Gastrocnemius medialis (tissue), 4 donors: ENCODE results near the gene PEX26. TPM values are rescaled to one million over a fixed set of nuclear protein-coding genes. Genes with fewer than 3 reads are reported as not detected.
A peak's percentile ranks its signal among the peaks of the same experiment; 100 is the strongest.
"Not testable (repeated sequence)": the region's sequence is repeated elsewhere in the genome, so short reads cannot be mapped to it uniquely, and the experiment has no call there.

Experiments
- ATAC-seq, 2 donors: fragments of 150-250 bp; one replicate each; pipeline ENCODE4 v1.9.1; 2016
- DNase-seq, 2 donors: peaks; one replicate each; pipeline ENCODE4 v3.0.0-alpha.2; 2019
- H3K27ac ChIP-seq, 4 donors: fragments of 200-600 bp; sonication (generic); 1 replicate in 1 of 4; 2 replicates in 3 of 4; pipeline ENCODE4 v1.5.1; 2016 to 2018; ENCODE audit warnings: mild to moderate bottlenecking in 2 of 4, moderate library complexity in 1 of 4
- H3K27me3 ChIP-seq, 3 donors: fragments of 200-600 bp; sonication (generic) in 2 of 3; 1 replicate in 1 of 3; 2 replicates in 2 of 3; pipeline versions ENCODE4 v1.5.1 to v1.6.0; 2016 to 2019; ENCODE audit warnings: mild to moderate bottlenecking in 1 of 3, moderate library complexity in 1 of 3
- H3K36me3 ChIP-seq, 2 donors: fragments of 200-600 bp; sonication (generic) in 1 of 2; one replicate each; pipeline ENCODE4 v1.5.1; 2017 to 2018
- H3K4me1 ChIP-seq, 2 donors: fragments of 200-600 bp; sonication (generic) in 1 of 2; one replicate each; pipeline ENCODE4 v1.5.1; 2016 to 2017; ENCODE audit warnings: mild to moderate bottlenecking in 2 of 2
- H3K4me3 ChIP-seq, 4 donors: fragments of 200-600 bp; sonication (generic) in 3 of 4; 1 replicate in 1 of 4; 2 replicates in 3 of 4; pipeline ENCODE4 v1.5.1; 2016 to 2019; ENCODE audit warnings: mild to moderate bottlenecking in 2 of 4
- H3K9me3 ChIP-seq, 3 donors: fragments of 200-600 bp; sonication (generic) in 2 of 3; 1 replicate in 1 of 3; 2 replicates in 2 of 3; pipeline ENCODE4 v1.5.1; 2016 to 2019
- CTCF ChIP-seq, 5 experiments: fragments of 450-650 bp in 3 of 5; fragments of 200-600 bp in 2 of 5; sonication (generic) in 2 of 5; IDR thresholded peaks in 4 of 5; conservative IDR thresholded peaks in 1 of 5; 1 replicate in 4 of 5; 2 replicates in 1 of 5; pipeline ENCODE4 v1.5.1; 2016 to 2019; ENCODE audit warnings: antibody characterized with exemption in 5 of 5, mild to moderate bottlenecking in 3 of 5, moderate library complexity in 3 of 5
- POLR2A ChIP-seq, 2 donors: fragments of 450-650 bp; IDR thresholded peaks; one replicate each; pipeline ENCODE4 v1.6.1; 2017; ENCODE audit warnings: antibody characterized with exemption in 2 of 2, mild to moderate bottlenecking in 2 of 2, moderate library complexity in 2 of 2
- in situ Hi-C, 4 donors: fragments of 200-750 bp; cut with MboI; loops; one replicate each; pipeline versions ENCODE4 v1.15.0 to v1.8.0; 2017; ENCODE audit warnings: low sequenced_read_pairs in 4 of 4
- intact Hi-C: fragments of 100-400 bp; cut with DNase I; formaldehyde crosslinking; loops from one replicate; pipeline ENCODE4 v1.15.1; 2023; ENCODE audit warnings: low total_unique reads
- total RNA-seq, 4 donors: library from RNA; depleted of rRNA; stranded (reverse); fragments of >200 nt; gene quantifications; one replicate each; pipeline versions ENCODE4 v1.1.0 to v1.2.3, GENCODE V29; 2016

Gene PEX26
- total RNA-seq, 4 donors from 2014 or later: 16.4 to 24.7 (median 16.8) TPM

DNA sequence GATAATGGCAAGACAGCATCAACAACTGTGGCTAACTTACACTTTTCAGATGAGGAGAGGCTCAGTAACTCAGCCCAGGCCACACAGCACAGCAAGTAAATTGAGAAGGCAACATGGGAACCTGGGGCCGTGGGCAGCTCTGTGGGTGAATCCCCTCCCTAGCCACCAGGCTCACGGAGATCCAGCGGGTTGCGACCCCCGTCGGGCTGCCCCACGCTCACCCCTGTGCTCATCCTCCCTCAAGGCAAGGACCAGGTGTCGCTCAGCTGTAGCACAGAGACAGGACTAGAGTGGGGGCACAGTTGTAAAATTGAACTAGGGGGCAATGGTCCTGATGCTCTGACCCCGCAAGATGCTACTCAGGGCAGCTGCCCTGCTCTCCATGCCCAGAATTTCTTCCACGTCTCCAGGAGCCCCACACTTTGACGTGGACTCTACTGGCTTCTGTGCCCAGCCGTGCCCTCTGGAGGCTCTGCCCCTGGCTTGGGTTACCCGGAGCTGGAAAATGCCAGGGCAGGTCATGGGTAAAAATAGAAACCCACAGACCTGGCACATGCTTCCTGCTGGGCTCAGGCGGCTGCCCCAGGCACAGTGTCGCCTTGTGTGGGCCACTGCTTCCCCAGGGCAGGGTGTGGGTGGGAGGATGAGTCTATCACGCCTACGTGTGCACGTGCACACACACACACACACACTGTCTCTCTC lies 41.8 kb downstream of the PEX26 start:
- intact Hi-C loops (loop anchor here (10.0 kb wide), 2 partner anchors 745 to 1165 kb away; no protein-coding TSS in a partner anchor), in situ Hi-C loops (no loop called here)
- Histone ChIP-seq H3K27me3 (no peaks in the 10 kb centered on the region), H3K27ac (peak overlapping the region; percentile 87 to 97 (median 94)), H3K36me3 (peaks cover 0 to 3% of the 10 kb centered on the region in 2 donors), H3K4me1 (peaks cover 67% of the 10 kb centered on the region in 2 donors), H3K4me3 (no peak overlapping the region), H3K9me3 (no peaks in the 10 kb centered on the region)
- DNase-seq (peak; percentile 86 to 95), ATAC-seq (peak; percentile 76 to 81)
- TF ChIP-seq CTCF (IDR thresholded peaks at IDR 0.05 in 4 of 5, conservative IDR thresholded peaks at IDR 0.05 in 1 of 5) (peak in 1 of 5 experiments; percentile 17), POLR2A (IDR thresholded peaks at IDR 0.05) (peak; percentile 77 to 80)

DNA sequence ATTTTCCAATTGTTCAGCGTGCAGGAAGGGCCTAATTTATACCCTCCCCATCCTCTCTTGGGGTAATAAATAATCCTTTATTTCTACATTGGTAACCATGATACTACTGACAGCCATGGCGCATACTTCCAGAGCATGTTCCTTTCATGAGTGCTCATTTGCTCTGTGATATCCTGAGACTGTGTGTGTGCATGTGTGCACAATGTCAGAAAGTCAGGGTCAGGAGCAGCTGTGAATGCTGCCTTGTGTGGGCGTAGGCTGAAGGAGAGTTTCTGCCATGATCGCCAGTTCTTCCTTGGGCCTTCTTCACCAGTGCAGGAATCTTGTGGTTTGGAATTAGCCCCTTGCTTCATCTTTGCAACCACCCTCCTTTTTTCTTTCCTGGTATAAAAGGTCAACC lies 43.1 kb downstream of the PEX26 start:
- H3K4me1 ChIP-seq: peaks cover 54 to 55% of the 10 kb centered on the region in 2 donors
- peaks cover 0 to 3% of the 10 kb centered on the region in 2 donors for H3K36me3 ChIP-seq
- TF ChIP-seq CTCF (IDR thresholded peaks at IDR 0.05 in 4 of 5, conservative IDR thresholded peaks at IDR 0.05 in 1 of 5): no peak
- no peak for TF ChIP-seq POLR2A (IDR thresholded peaks at IDR 0.05)
- H3K27ac ChIP-seq: peak overlapping the region; percentile 87 to 97 (median 94)
- intact Hi-C loops: no loop called here
- ATAC-seq: no peak
- H3K27me3 ChIP-seq: no peaks in the 10 kb centered on the region
- no peak overlapping the region for H3K4me3 ChIP-seq
- H3K9me3 ChIP-seq: no peaks in the 10 kb centered on the region
- in situ Hi-C loops: no loop called here
- DNase-seq: no peak

DNA sequence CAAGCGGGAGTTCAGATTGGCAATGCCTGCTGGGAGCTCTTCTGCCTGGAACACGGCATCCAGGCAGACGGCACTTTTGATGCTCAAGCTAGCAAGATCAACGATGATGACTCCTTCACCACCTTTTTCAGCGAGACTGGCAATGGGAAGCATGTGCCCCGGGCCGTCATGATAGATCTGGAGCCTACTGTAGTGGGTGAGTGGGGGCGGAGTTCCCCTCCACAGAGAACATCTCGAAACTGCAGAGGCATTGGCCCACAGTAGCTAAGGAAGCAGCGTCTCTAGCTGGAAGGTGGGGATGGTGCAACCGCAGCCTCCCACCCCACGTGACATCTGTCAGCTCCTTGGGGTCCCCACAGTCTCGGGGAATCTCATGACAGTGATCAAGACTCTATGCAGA lies 43.7 kb downstream of the PEX26 start:
- ATAC-seq: no peak
- in situ Hi-C loops: no loop called here
- Histone ChIP-seq H3K27me3 (no peaks in the 10 kb centered on the region), H3K27ac (peak overlapping the region; percentile 87 to 97 (median 94)), H3K36me3 (peaks cover 0 to 8% of the 10 kb centered on the region in 2 donors), H3K4me1 (peaks cover 47 to 50% of the 10 kb centered on the region in 2 donors), H3K4me3 (no peak overlapping the region), H3K9me3 (no peaks in the 10 kb centered on the region)
- DNase-seq: peak in 1 of 2 donors; percentile 9
- intact Hi-C loops: no loop called here
- TF ChIP-seq CTCF (IDR thresholded peaks at IDR 0.05 in 4 of 5, conservative IDR thresholded peaks at IDR 0.05 in 1 of 5): no peak
- no peak for TF ChIP-seq POLR2A (IDR thresholded peaks at IDR 0.05)

DNA sequence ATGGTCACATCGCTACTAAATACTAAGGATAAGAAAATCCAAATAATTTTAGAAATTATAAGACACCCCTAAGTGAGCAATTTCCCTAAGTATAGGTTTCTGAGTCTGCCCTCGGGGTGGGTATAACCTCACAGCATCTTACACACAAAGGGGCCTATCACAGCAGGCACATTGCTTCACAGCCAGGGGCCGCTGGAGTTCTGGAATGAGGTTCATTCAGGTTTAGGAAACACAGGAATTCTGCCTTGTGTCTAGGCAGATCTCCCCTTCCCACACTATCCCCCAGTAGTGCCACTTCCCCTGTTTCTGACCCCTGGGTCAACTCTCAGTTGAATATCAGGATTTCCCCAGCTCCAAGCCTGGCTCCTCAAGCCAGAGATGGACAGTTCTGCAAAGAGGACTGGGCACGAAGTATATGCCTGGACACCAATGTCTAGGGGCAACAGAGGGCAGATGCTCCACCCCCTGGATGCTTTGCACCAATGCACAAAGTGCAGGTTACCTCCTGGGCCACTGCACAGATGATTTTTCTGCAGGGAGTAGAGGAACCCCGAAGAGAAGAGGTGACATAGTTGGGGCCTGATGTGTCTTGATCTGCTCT lies 44.3 kb downstream of the PEX26 start:
- Histone ChIP-seq H3K9me3 (no peaks in the 10 kb centered on the region), H3K4me1 (peaks cover 42 to 45% of the 10 kb centered on the region in 2 donors), H3K36me3 (peaks cover 0 to 14% of the 10 kb centered on the region in 2 donors), H3K27ac (peak overlapping the region; percentile 87 to 97 (median 94)), H3K27me3 (no peaks in the 10 kb centered on the region), H3K4me3 (no peak overlapping the region)
- in situ Hi-C loops: no loop called here
- intact Hi-C loops: no loop called here
- TF ChIP-seq CTCF (IDR thresholded peaks at IDR 0.05 in 4 of 5, conservative IDR thresholded peaks at IDR 0.05 in 1 of 5): no peak
- DNase-seq (no peak), ATAC-seq (no peak)

GRCh38 chr22:18123476-18124025 lies 45.8 kb downstream of the PEX26 start:
- intact Hi-C loops: not testable (repeated sequence)

More at GRCh38 chr22:18123476-18124025, 45.8 kb downstream of the PEX26 start:
- DNase-seq: peak in 1 of 2 donors; percentile 9
- H3K9me3 ChIP-seq, in situ Hi-C loops, ATAC-seq, H3K27me3 ChIP-seq, H3K4me3 ChIP-seq: not testable (repeated sequence)
- Histone ChIP-seq H3K4me1 (peaks cover 27 to 31% of the 10 kb centered on the region in 2 donors), H3K36me3 (peaks cover 0 to 22% of the 10 kb centered on the region in 2 donors), H3K27ac (peak overlapping the region in 3 of 4 donors; percentile 11 to 63 (median 43))
